ENCODE results near the gene ASIC3. TPM values are rescaled to one million over a fixed set of nuclear protein-coding genes. Genes with fewer than 3 reads are reported as not detected.

ASIC3 gene
- total RNA-seq, 2 donors from 2014 or later = 1.7 to 11.0 TPM

- DNase-seq (ENCODE audit: low spot score) = no peak
- Histone ChIP-seq H3K4me3 (no peak overlapping the region), H3K4me1 (replicated peaks) (peaks cover 12% of the 10 kb centered on the region), H3K9me3 (no peaks in the 10 kb centered on the region), H3K27ac (no peak overlapping the region), H3K27me3 (replicated peaks; ENCODE audit: insufficient read depth) (no peaks in the 10 kb centered on the region), H3K36me3 (peaks cover 20 to 30% of the 10 kb centered on the region in 2 donors)
- TF ChIP-seq POLR2A (IDR thresholded peaks at IDR 0.05) = no peak
- TF ChIP-seq POLR2AphosphoS5 (IDR thresholded peaks at IDR 0.05) = no peak
- no peak for TF ChIP-seq CTCF (IDR thresholded peaks at IDR 0.05)
- 94% methylated on average over 14 of the region's 14 CpGs for WGBS
- intact Hi-C loops (cut with DNase I) = no loop called here
These were observed 17.2 kb downstream of the ASIC3 start for GRCh38 chr7:151065516-151065915.

- intact Hi-C loops (cut with DNase I) = no loop called here
- no peak overlapping the region for H3K27ac ChIP-seq
- H3K36me3 ChIP-seq = peaks cover 21 to 34% of the 10 kb centered on the region in 2 donors
These were observed 18.1 kb downstream of the ASIC3 start for GRCh38 chr7:151066273-151066974.

GRCh38 chr7:151068069-151068773 is 19.9 kb downstream of the ASIC3 start:
- H3K4me1 ChIP-seq (replicated peaks) = no peaks in the 10 kb centered on the region
- no peak for DNase-seq (ENCODE audit: low spot score)
- H3K36me3 ChIP-seq = peaks cover 23 to 34% of the 10 kb centered on the region in 2 donors
- H3K27ac ChIP-seq = no peak overlapping the region
- H3K27me3 ChIP-seq (replicated peaks; ENCODE audit: insufficient read depth) = no peaks in the 10 kb centered on the region
- H3K9me3 ChIP-seq = no peaks in the 10 kb centered on the region
- TF ChIP-seq POLR2AphosphoS5 (IDR thresholded peaks at IDR 0.05) = no peak
- no peak for TF ChIP-seq CTCF (IDR thresholded peaks at IDR 0.05)
- TF ChIP-seq POLR2A (IDR thresholded peaks at IDR 0.05) = no peak
- H3K4me3 ChIP-seq = no peak overlapping the region
- whole genome bisulfite sequencing = 79% methylated on average over 12 of the region's 12 CpGs
- intact Hi-C loops (cut with DNase I) = no loop called here

More at GRCh38 chr7:151066273-151066974, 18.1 kb downstream of the ASIC3 start:
- no peak for DNase-seq (ENCODE audit: low spot score)
- TF ChIP-seq POLR2A (IDR thresholded peaks at IDR 0.05) = no peak
- no peak for TF ChIP-seq POLR2AphosphoS5 (IDR thresholded peaks at IDR 0.05)
- TF ChIP-seq CTCF (IDR thresholded peaks at IDR 0.05) = no peak
- Histone ChIP-seq H3K27me3 (replicated peaks; ENCODE audit: insufficient read depth) (no peaks in the 10 kb centered on the region), H3K4me1 (replicated peaks) (peaks cover 2% of the 10 kb centered on the region), H3K4me3 (no peak overlapping the region), H3K9me3 (no peaks in the 10 kb centered on the region)
- WGBS = 91% methylated on average over 35 of the region's 39 CpGs

- Histone ChIP-seq H3K4me1 (replicated peaks) (no peaks in the 10 kb centered on the region), H3K36me3 (peaks cover 15 to 32% of the 10 kb centered on the region in 2 donors), H3K9me3 (no peaks in the 10 kb centered on the region), H3K27me3 (replicated peaks; ENCODE audit: insufficient read depth) (no peaks in the 10 kb centered on the region), H3K4me3 (no peak overlapping the region), H3K27ac (no peak overlapping the region)
- intact Hi-C loops (cut with DNase I) = no loop called here
- DNase-seq (ENCODE audit: low spot score) = no peak
- WGBS = 88% methylated on average over 14 of the region's 17 CpGs
- TF ChIP-seq POLR2A (IDR thresholded peaks at IDR 0.05) (no peak), CTCF (IDR thresholded peaks at IDR 0.05) (no peak), POLR2AphosphoS5 (IDR thresholded peaks at IDR 0.05) (no peak)
These were observed 21.7 kb downstream of the ASIC3 start for GRCh38 chr7:151069841-151070573.

Measured in prostate gland (tissue), 2 donors.